Anterior cingulate cortex (tissue), 58 donors: ENCODE measurements around the gene RIOX2.

Source experiments
- DNase-seq, 58 donors: peaks; one replicate each; lab custom pipeline; 2025; lab: John Stamatoyannopoulos, UW

The RIOX2 gene

GRCh38 chr3:97991293-97991682 lies 19.1 kb upstream of the RIOX2 start:
- peak in 1 of 58 donors; percentile 8 for DNase-seq

GRCh38 chr3:97990624-97991292 lies 18.5 kb upstream of the RIOX2 start:
- DNase-seq, result no peak

- no peak for DNase-seq
Observed at GRCh38 chr3:97988784-97989568, 16.7 kb upstream of the RIOX2 start.

- no peak for DNase-seq
Observed at GRCh38 chr3:97987306-97987705, 15.1 kb upstream of the RIOX2 start.

- DNase-seq, result peak in 1 of 58 donors; percentile 40
Observed at GRCh38 chr3:97983933-97984491, 11.8 kb upstream of the RIOX2 start.

- DNase-seq, result no peak
Observed at GRCh38 chr3:97981886-97982285, 9.7 kb upstream of the RIOX2 start.

GRCh38 chr3:97979610-97980009 lies 7.4 kb upstream of the RIOX2 start:
- DNase-seq, result no peak

DNA sequence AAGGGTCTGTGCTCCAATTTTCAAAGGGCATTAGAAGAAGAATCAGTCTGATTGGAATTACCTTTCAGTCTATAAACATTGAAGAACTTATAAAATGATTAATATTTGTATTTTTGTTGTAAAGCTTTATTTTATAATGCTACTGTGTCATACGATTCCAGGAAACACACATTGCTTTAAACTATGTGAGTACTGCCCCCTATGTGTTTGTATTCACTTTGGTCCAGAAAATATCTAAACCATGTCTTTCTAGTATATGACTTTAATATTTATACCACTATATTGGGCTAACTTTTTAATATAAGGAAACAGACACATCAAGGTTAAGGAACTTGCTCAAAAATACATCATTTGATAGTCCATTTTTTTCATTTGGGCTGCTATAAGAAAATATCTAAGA lies 3.2 kb upstream of the RIOX2 start:
- DNase-seq, result no peak

- no peak for DNase-seq
Observed at GRCh38 chr3:97974996-97975395, 2.8 kb upstream of the RIOX2 start.

DNA sequence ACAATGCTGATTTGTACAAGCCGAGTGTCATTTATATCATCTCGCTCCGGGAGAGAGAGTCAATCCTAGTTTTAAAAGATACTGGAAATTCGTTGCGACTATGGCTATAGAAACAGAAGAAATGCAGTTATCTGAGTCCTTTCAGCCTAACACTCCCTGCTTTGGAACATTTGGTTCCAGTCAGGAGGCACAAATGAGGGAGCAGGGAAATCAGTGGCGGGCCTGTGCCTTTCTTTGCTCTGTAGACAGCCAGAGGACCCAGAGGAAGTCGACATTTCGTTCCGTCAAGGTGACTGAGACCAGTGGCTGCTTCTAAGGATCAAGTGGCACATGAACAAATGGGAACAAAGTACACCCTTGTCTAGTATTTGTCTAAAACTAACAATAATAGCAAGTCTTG lies 745 bp upstream of the RIOX2 start:
- no peak for DNase-seq

DNA sequence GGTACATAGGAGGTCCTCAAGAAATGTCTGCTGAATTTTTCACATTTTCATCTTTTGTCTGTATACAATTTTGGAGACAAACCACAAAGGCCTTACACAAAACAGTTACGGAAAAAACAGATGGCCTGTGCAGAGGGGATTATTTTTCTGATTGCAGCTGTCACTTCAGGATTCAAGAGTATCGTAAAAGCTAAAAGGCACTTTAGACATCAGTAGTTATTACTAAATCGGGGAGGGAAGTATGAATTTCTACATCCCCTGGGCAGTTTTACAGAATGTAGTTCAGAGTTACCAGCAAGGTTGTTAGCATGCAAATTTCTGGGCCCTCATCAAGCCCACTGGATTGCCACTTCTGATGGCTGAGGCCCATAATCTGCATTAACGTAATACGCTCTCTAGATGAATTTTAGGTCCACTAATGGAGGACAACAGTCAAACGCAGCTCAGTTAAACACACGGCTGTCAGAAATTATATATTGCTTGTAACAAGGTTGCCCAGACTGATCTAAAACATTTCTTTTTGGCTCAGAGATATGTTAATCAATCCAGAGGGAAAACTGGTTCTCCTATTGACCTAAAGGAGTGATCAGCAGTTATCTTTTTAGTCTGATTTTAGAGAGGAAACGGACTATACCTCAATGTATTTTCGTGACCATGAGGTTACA lies 1.1 kb downstream of the RIOX2 start:
- DNase-seq, result no peak

GRCh38 chr3:97970156-97970555 lies 2.1 kb downstream of the RIOX2 start:
- no peak for DNase-seq

DNA sequence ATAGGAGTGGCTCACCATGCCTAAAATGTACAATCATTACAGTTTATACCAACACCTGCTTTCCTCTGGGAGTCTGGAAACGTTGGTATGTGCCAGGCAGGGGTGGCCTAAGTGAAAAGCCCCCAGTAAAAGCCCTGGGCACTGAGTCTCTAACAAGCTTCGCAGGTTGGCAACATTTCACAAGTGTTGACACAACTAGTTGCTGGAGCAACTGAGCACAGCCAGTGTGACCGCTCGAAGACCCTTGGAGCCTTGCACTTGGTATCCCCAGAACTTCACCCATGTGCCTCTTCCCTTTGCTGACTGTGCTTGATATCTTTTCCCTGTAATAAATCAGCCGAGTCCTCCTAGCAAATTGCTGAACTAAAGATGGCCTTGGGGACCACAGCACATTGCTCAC lies 2.7 kb downstream of the RIOX2 start:
- no peak for DNase-seq

- DNase-seq, result no peak
Observed at GRCh38 chr3:97968376-97968775, 3.9 kb downstream of the RIOX2 start.

DNA sequence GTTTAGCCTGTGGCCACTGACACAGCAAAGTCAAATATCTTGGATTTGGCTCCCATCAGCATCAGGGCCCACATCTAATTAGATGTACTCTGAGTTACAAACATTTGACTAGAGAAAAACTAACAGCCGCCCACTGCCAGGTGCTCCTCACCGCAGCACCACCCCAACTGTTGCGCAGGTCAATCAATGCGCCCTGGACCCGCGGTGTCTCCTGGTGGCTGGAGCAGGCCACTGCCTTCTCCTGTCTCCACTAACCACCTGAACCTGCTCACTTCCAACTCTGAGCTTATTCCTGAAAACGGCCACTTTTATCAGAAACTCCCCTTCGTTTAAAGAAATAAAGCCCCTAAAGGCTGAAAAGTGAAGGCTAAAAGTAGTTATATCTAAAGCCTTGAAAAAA lies 4.3 kb downstream of the RIOX2 start:
- DNase-seq, result no peak

DNA sequence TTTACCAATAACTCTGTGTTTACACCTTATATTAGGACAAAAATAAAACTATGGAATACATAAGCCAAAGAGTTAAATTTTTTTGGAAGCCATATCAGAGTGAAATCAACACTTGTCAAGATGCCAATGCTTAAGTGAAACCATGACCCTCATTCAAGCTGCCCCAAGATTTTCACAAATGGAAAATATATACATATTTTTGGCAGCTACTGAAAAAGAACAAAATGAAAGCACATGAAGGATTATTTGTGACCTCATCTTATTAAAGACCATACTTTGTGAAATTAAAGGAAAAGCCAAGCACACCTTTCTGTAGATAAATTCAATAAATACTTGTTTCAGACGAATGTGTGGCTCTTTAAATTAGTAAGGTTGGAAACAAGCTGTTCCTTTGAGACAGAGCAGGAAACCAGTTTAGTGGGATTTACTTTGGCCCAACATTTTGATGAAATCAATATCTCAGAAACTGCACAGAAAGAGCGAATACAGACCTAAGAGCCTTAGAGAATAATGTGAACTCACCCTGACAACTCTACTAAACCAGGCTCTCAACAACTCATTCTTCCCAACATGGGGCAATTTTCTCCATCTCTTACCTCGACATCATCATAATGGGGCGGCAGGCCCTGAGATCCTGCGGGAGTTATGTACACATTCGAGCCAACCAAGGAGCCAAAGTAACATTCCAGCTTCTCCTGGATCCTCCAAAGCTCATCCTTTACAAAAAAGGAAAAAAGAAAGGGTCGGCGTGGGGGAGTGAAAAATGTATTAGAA lies 11.1 kb downstream of the RIOX2 start:
- DNase-seq, result no peak

DNA sequence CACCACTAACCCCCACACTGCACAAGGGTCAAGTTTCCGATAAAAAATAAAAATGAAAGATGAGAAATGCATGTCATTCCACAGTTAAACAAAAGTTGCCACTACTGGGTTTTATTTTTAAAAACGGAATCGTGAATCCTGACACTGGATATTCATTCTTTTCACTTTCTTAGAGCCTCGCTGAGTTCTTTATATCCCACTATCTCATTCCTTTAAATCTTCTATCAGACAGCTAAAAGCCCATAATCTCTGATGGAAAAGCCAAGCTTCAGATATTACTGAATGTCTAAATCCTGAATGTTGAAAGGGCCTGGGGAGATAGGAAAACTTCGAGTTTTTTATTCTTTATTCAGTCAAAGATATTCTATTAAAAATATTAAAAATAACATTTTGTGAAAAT lies 11.7 kb downstream of the RIOX2 start:
- DNase-seq, result no peak

- no peak for DNase-seq
Observed at GRCh38 chr3:97959872-97960271, 12.4 kb downstream of the RIOX2 start.

DNA sequence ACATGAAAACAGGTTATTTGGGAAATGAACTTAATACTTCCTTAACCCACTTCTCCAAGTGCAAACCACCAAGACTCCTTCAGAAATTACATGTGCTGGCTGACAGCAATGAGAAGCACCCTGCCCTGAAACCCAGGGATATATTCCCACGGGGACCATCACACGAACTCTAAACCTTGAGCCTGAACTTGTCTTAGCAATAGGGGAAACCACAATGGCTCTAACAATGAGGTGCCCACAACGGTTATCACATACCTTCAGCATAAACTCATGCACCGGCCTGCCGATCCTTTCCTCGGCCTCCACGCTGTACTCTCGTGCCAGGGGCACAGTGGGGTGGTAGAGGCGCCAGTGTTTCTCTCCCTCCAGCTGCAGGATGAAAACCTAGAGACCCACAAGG lies 13.4 kb downstream of the RIOX2 start:
- no peak for DNase-seq

- DNase-seq, result no peak
Observed at GRCh38 chr3:97958396-97958795, 13.8 kb downstream of the RIOX2 start.
